ENCODE results near the gene CPNE4.
"Not testable (repeated sequence)": the region's sequence is repeated elsewhere in the genome, so short reads cannot be mapped to it uniquely, and the experiment has no call there.

Gene CPNE4

DNA sequence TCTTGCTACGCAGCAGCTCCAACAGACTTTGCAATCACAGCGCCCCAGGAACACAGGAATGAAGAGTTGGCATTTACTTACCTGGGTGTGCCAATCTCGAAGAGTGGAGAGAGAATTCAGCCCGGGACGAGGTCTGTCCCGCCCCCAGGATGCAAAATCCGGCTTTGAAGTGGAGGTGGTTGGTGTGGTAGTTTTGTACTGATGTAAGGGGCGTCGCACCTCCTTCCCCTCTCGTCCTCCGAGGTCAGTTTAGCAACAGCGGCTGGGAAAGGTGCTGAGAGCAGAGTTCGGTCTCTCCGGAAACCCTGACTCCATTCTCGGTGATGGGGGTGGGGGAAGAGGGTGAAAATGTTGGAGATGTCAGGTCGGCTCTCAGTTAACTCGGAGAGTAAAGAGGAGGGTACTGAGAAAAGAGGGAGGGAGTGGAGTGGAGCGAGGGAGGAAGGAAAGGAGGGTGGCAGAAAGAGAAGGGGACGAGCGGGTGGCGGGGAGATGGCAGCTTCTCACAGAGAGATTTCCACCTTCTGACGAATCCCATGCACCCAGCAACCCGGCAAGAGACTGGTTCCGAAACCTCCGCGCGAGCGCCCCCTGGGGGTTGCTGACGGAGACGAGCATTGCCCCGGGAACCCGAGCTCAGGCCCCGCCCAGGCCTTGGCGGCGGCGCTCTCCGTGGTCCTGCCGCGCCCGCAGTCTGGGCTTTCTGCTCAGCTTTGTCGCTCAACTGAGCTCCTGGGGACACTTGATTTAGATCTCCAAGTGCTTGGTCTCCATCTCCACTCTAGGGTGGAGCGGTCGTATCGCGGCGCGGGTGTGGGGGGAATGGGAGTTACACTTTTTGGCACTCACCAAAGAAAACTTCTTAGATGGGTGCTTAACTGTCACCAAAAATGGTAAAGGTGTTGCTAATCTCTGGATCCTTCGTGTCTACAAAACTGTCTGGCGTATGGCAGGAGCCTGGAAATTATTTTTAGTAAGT lies at the start of gene CPNE4:
Gene CPNE4 (minus strand): TSS at position 529 of the 979 bp plus-strand sequence.
- DNase-seq (ENCODE audit: low read depth): peak; percentile 23

- DNase-seq (ENCODE audit: low read depth): peak; percentile 3
These were observed 48.9 kb upstream of the CPNE4 start for GRCh38 chr3:132083583-132084279.

GRCh38 chr3:132083159-132083558 lies 48.3 kb upstream of the CPNE4 start:
- no peak for DNase-seq (ENCODE audit: low read depth)

- DNase-seq (ENCODE audit: low read depth): no peak
These were observed 44.3 kb upstream of the CPNE4 start for GRCh38 chr3:132079147-132079546.

- DNase-seq (ENCODE audit: low read depth): no peak
These were observed 39.0 kb upstream of the CPNE4 start for GRCh38 chr3:132073771-132074170.

GRCh38 chr3:132071043-132071442 lies 36.2 kb upstream of the CPNE4 start:
- DNase-seq (ENCODE audit: low read depth): no peak

- no peak for DNase-seq (ENCODE audit: low read depth)
These were observed 29.3 kb upstream of the CPNE4 start for GRCh38 chr3:132064114-132064513.

- DNase-seq (ENCODE audit: low read depth): no peak
These were observed 27.7 kb upstream of the CPNE4 start for GRCh38 chr3:132062535-132062934.

DNA sequence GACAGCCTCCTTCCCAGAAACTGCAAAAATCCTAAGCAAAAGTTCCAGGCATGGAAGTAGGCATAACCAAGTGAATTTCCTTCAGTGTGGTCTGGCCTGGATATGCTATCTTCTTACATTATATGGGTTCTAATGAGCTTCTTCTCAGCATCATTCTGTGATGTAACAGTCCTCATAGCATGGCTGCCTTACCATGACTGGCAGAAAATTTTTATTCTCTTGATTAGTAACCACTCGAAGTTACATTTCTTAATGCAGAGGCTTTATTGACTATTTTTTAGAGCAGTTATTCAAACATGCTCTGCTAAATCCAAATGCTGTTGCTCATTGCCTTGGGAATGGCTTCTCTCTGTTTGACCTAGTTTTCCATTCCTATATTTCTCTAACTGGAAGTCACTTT lies 21.1 kb upstream of the CPNE4 start:
- no peak for DNase-seq (ENCODE audit: low read depth)

DNA sequence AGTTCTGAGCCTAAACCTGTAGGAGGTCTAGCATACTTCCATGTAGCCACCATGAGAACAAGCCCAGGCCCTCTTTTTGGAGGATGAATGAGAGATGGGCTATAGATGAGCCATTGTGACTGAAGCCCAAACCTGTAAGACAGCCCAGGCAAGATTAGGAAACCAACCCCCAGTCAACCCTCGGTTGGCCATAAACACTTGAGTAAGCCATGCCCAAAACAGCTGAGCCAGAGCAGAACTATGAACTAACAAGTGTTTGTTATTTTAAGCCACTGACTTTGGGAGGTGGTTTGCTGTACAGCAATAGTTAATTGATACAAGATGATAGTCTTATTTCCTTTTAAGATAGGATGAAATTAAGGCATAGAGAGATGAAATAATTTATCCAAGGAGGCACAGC lies 12.4 kb upstream of the CPNE4 start:
- DNase-seq (ENCODE audit: low read depth): no peak

GRCh38 chr3:132044874-132045273 lies 10.1 kb upstream of the CPNE4 start:
- not testable (repeated sequence) for DNase-seq (ENCODE audit: low read depth)

- no peak for DNase-seq (ENCODE audit: low read depth)
These were observed 7.9 kb upstream of the CPNE4 start for GRCh38 chr3:132042681-132043080.

GRCh38 chr3:132038198-132038825 lies 3.5 kb upstream of the CPNE4 start:
- no peak for DNase-seq (ENCODE audit: low read depth)

- DNase-seq (ENCODE audit: low read depth): no peak
These were observed 2.8 kb upstream of the CPNE4 start for GRCh38 chr3:132037581-132037980.

DNA sequence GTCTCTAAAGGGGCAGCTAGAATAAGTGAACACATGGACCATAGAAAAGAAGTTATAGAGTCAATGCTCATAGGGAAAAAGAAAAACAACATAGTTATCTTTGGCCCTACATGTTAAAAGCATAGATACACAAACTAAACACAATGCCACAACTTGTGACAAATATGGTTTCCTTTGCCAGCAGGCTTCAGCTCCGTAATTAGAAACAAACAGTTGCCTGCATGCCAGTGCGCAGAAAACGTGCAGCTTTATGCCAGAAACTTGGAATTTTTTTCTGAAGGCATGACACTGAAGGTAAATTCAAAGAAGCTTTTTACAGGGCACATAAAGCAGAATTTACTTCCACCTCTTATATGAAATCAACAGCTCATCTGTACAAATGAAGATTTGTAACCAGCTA lies 2.2 kb upstream of the CPNE4 start:
- no peak for DNase-seq (ENCODE audit: low read depth)

GRCh38 chr3:132034097-132034485 lies 723 bp downstream of the CPNE4 start:
- DNase-seq (ENCODE audit: low read depth): no peak

- no peak for DNase-seq (ENCODE audit: low read depth)
These were observed 1.3 kb downstream of the CPNE4 start for GRCh38 chr3:132033471-132033870.

DNA sequence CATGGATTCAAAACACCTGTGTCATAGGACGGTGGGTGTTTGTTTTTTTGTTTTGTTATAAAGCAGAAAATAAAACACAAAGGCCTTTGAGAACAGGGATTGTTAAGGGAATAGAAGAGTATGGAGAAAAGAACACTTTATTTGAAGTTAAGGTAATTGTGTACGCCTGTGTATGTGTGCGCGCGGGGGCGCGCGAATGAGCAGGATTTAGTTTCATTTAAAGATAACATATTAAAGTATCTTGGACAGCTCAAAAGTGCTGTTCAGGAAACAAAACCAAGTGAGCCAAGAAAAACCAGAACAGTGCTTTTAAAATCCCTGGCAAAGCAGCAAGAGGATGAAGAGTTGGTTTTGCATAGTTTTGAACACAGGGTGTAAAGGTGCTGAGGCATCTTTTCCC lies 1.9 kb downstream of the CPNE4 start:
- DNase-seq (ENCODE audit: low read depth): no peak

DNA sequence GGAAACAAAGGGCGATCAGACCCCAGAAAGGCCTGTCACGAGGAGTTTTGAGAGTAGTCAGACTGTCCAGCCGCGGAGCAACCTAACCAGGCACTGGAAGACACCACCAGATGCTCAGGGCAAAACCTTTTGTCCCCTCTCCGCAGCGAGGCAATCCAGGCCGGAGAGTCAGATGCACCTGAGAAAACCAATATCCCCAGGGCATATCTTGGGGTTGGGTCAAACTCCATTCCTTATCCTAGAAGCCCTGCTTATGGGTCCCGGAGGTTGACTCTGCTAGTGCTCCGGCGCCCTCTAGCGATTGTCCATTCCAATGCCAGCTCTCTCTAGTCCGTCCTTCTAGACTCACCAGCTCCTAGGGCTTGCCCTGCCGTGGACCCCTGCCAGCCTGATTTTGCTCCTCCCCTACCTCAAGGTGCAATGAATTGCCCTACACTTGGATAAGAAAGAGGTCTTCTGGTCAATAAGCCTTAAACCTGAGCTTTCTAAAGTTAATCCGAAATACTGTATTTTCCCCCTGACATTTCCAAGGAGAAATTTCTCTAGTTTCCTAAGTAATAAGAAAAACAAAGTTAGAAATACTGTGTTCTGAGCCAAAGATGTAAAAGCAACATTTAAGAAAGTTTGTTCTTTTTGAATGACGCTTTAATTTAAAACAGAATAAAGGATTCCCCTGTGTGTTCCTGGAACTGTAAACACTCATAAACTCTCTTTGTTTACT lies 5.5 kb downstream of the CPNE4 start:
- DNase-seq (ENCODE audit: low read depth): no peak

DNA sequence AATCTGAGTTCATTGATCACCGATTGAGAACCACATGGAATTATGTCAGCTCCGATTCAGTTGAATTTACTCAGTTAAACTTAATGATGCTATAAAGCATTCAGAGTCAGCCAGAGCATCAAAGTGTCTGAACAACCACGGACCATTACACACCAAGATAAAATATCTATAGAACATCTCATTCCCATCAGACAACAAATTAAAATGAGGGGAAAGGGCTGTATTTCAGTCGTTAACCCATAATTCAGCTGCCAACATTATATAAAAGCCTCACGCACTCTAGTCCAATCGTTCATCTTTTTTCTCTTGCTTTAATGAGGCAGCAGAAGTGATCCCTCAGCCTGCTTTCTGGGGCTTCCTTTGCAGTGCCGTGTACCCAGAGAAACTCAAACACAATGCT lies 11.9 kb downstream of the CPNE4 start:
- no peak for DNase-seq (ENCODE audit: low read depth)

DNA sequence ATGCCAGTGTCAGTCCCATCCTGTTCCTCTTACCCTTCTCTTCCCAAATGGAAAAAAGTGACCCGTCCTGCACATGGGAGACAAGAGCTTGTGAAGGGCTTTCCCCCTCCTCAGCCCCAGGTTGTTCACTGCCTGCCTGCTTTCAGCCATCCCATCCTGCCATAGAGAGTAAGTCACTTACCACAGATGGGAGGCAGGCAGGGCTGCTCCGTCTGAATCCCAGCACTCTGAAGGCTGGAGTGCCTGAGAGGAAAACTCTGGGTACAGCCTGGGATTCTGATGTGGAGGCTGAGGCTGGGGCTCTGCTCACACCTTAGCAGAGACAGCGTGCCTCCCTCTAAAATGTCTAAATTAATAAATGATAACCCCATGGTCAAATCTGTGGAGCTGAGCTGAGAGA lies 14.8 kb downstream of the CPNE4 start:
- no peak for DNase-seq (ENCODE audit: low read depth)

DNA sequence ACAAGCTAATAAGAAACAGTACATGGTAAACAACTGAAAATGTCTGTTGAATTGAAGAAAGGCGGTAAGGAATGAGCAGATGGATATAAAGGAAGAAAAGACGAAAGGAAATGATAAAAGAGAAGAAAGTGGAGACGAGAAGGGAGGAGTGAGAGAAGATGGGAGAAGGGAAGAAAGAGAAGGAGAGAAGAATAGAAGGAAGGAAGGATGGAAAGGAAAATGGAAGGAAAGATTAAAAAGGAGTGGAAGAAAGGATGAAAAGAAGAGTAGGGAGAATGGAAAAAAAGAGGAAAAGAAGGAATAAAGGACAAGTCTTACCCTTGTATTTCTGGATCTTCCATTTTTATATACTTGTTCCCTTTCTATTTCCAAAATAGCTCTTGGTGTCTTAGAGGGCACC lies 17.7 kb downstream of the CPNE4 start:
- DNase-seq (ENCODE audit: low read depth): no peak

Measured in HS-27A (cell line).